HG03097 (cell line): ENCODE results near the gene MNT.

Experiments
- ATAC-seq: cut with Tn5 transposase; IDR thresholded peaks from one replicate; pipeline ENCODE4 v1.9.1; 2021; ENCODE audit not compliant: unreplicated experiment, low FRiP score

The MNT gene

GRCh38 chr17:2335726-2336214 lies 65.1 kb downstream of the MNT start:
- ATAC-seq = peak; percentile 3
